RPMI8226 (cell line): ENCODE measurements around the gene PLCL2.
"Not testable (repeated sequence)": the region's sequence is repeated elsewhere in the genome, so short reads cannot be mapped to it uniquely, and the experiment has no call there.

ENCODE experiments used
- DNase-seq: peaks from one replicate; pipeline ENCODE4 v3.0.0-alpha.2; 2015

PLCL2 gene

GRCh38 chr3:16978234-16978920 lies 93.6 kb downstream of the PLCL2 start:
- DNase-seq = no peak

- no peak for DNase-seq
Measured at GRCh38 chr3:16978921-16979271, 94.1 kb downstream of the PLCL2 start.

- DNase-seq = not testable (repeated sequence)
Measured at GRCh38 chr3:16979769-16980515, 95.2 kb downstream of the PLCL2 start.

GRCh38 chr3:16980526-16980925 lies 95.8 kb downstream of the PLCL2 start:
- DNase-seq = not testable (repeated sequence)

GRCh38 chr3:16982460-16982859 lies 97.7 kb downstream of the PLCL2 start:
- no peak for DNase-seq

GRCh38 chr3:16985608-16986007 lies 100.9 kb downstream of the PLCL2 start:
- no peak for DNase-seq

GRCh38 chr3:16987141-16987540 lies 102.4 kb downstream of the PLCL2 start:
- DNase-seq = no peak

- DNase-seq = no peak
Measured at GRCh38 chr3:16990163-16990562, 105.4 kb downstream of the PLCL2 start.

- no peak for DNase-seq
Measured at GRCh38 chr3:16992198-16992597, 107.4 kb downstream of the PLCL2 start.

- DNase-seq = no peak
Measured at GRCh38 chr3:16993227-16993626, 108.5 kb downstream of the PLCL2 start.

GRCh38 chr3:16994854-16995525 lies 110.2 kb downstream of the PLCL2 start:
- no peak for DNase-seq

GRCh38 chr3:16995601-16996000 lies 110.8 kb downstream of the PLCL2 start:
- no peak for DNase-seq

- DNase-seq = no peak
Measured at GRCh38 chr3:16998236-16998923, 113.6 kb downstream of the PLCL2 start.

- DNase-seq = no peak
Measured at GRCh38 chr3:16999161-16999560, 114.4 kb downstream of the PLCL2 start.

- DNase-seq = no peak
Measured at GRCh38 chr3:16999871-17000270, 115.1 kb downstream of the PLCL2 start.

GRCh38 chr3:17003457-17003856 lies 118.7 kb downstream of the PLCL2 start:
- DNase-seq = no peak

- DNase-seq = no peak
Measured at GRCh38 chr3:17006132-17006852, 121.5 kb downstream of the PLCL2 start.

GRCh38 chr3:17007284-17007683 lies 122.5 kb downstream of the PLCL2 start:
- no peak for DNase-seq

GRCh38 chr3:17009826-17010225 lies 125.1 kb downstream of the PLCL2 start:
- no peak for DNase-seq

GRCh38 chr3:17011728-17012338 lies 127.1 kb downstream of the PLCL2 start:
- no peak for DNase-seq

GRCh38 chr3:17013050-17013449 lies 128.3 kb downstream of the PLCL2 start:
- no peak for DNase-seq

- DNase-seq = no peak
Measured at GRCh38 chr3:17013571-17013970, 128.8 kb downstream of the PLCL2 start.
